ENCODE measurements around the gene ALDOB.
A peak's percentile ranks its signal among the peaks of the same experiment; 100 is the strongest.

Gene ALDOB

DNA sequence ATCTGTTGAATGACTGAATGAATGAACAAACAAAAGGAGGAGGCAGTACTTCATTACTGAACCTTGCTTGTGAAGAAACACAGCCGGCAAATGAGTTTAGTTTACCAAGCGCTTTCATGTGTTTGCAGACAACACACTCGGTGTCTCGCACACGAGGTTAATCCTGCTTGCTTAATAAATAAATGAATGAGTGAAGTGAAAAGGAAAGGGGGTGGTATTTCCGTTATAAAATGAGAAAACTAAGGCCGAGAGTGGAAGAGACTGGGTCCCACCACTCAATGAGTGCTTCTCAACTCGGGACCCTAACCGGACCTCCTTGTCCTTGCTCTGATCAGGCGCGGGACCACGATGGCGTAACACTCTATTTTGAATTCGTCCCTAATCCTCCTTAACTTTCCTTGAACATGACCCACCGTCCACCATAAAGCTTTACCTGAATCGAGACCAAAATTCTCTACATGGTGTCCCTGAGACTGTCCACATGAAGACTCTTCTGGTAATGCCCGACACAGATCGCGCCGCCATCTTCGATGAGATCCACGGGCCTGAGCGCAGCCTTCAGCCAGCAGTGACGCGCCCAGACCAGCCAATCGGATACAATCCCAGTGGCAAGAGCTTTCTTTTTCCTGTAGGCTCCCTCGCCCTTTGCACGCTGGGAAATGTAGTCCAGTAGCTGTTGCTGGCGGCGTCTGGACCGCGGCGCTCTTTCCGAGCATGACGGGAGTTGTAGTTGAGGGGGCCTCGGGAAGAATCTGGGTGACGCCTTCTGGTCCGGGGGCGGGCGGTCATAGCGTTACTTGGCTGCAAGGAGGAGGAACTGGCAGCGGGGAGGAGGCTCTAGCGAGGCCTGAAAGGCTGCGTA is 37.3 kb downstream of the ALDOB start, which contains the start of the genes MRPL50 and ZNF189:
Gene MRPL50, minus strand, starts transcription at position 551 of the 862 bp plus-strand sequence. Its CDS starts 26 bp downstream, at position 525.
Gene ZNF189, plus strand, starts transcription at position 784 of the 862 bp plus-strand sequence. CDS start 306 bp downstream, outside the sequence.
- Histone ChIP-seq H3K27me3 (no peaks in the 10 kb centered on the region), H3K4me1 (no peaks in the 10 kb centered on the region), H3K4me3 (ENCODE audit: low read depth, low read length) (peak within 1 kb of the TSS; percentile 96), H3K36me3 (peaks cover 41% of the 10 kb centered on the region), H3K9me3 (no peaks in the 10 kb centered on the region)
- TF ChIP-seq, protein P1, sequence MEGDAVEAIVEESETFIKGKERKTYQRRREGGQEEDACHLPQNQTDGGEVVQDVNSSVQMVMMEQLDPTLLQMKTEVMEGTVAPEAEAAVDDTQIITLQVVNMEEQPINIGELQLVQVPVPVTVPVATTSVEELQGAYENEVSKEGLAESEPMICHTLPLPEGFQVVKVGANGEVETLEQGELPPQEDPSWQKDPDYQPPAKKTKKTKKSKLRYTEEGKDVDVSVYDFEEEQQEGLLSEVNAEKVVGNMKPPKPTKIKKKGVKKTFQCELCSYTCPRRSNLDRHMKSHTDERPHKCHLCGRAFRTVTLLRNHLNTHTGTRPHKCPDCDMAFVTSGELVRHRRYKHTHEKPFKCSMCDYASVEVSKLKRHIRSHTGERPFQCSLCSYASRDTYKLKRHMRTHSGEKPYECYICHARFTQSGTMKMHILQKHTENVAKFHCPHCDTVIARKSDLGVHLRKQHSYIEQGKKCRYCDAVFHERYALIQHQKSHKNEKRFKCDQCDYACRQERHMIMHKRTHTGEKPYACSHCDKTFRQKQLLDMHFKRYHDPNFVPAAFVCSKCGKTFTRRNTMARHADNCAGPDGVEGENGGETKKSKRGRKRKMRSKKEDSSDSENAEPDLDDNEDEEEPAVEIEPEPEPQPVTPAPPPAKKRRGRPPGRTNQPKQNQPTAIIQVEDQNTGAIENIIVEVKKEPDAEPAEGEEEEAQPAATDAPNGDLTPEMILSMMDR (IDR thresholded peaks at IDR 0.05; ENCODE audit: low read depth, low read length): no peak
- DNase-seq: peak; percentile 97

- Histone ChIP-seq H3K27me3 (no peaks in the 10 kb centered on the region), H3K4me3 (ENCODE audit: low read depth, low read length) (peak overlapping the region; percentile 96), H3K4me1 (no peaks in the 10 kb centered on the region), H3K9me3 (no peaks in the 10 kb centered on the region), H3K36me3 (peaks cover 35% of the 10 kb centered on the region)
- no peak for DNase-seq
- TF ChIP-seq, protein P1 (IDR thresholded peaks at IDR 0.05; ENCODE audit: low read depth, low read length): no peak
Observed at GRCh38 chr9:101397746-101398067, 37.9 kb downstream of the ALDOB start.

- DNase-seq: no peak
- H3K4me1 ChIP-seq: no peaks in the 10 kb centered on the region
- no peaks in the 10 kb centered on the region for H3K9me3 ChIP-seq
- H3K4me3 ChIP-seq (ENCODE audit: low read depth, low read length): no peak overlapping the region
- TF ChIP-seq, protein P1 (IDR thresholded peaks at IDR 0.05; ENCODE audit: low read depth, low read length): no peak
- peaks cover 27% of the 10 kb centered on the region for H3K36me3 ChIP-seq
- H3K27me3 ChIP-seq: no peaks in the 10 kb centered on the region
Observed at GRCh38 chr9:101394687-101395086, 40.9 kb downstream of the ALDOB start.

DNA sequence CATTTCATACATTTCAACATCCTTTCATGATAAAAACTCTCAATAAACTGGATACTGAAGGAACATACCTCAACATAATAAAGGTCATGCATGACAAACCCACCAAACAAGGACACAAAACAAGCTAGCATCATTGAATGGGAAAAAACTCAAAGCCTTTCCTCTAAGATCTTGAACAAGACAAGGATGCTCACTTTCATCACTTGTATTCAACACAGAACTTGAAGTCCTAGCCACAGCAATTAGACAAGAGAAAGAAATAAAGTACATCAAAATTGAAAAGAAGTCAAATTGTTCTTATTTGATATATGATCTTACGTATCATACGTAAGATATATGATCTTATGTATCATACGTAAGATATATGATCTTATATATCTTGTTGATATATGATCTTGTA is 42.4 kb downstream of the ALDOB start:
- Histone ChIP-seq H3K9me3 (no peaks in the 10 kb centered on the region), H3K4me1 (no peaks in the 10 kb centered on the region), H3K27me3 (no peaks in the 10 kb centered on the region), H3K4me3 (ENCODE audit: low read depth, low read length) (no peak overlapping the region), H3K36me3 (peaks cover 33% of the 10 kb centered on the region)
- DNase-seq: no peak
- TF ChIP-seq, protein P1 (IDR thresholded peaks at IDR 0.05; ENCODE audit: low read depth, low read length): no peak

DNA sequence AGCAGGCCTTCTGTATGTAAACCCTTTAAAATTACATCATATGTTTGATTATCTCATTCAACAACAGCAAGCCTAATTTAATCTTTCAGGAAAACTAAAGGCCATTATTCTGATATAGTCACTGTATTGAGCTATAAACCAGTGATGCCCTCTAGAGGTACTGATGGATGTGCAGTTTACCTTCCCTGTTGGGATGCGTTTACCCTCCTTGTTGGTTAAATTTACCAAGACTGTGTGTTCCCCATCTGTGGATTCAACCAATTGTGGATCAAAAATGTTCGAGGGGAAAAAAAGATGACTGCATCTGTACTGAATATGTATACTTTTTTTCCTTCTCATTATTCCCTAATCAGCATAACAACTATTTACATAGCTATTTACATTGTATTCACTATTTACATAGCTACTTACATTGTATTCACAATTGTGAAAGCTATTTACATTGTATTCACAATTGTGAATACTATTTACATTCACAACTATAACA is 47.0 kb downstream of the ALDOB start:
- Histone ChIP-seq H3K36me3 (peaks cover 28% of the 10 kb centered on the region), H3K9me3 (no peaks in the 10 kb centered on the region; the same call in 1 of the 2 replicates), H3K27me3 (no peaks in the 10 kb centered on the region), H3K4me1 (peaks cover 2% of the 10 kb centered on the region; the same call in 1 of the 2 replicates), H3K4me3 (ENCODE audit: low read depth, low read length) (no peak overlapping the region)
- TF ChIP-seq, protein P1 (IDR thresholded peaks at IDR 0.05; ENCODE audit: low read depth, low read length): peak; percentile 63
- no peak for DNase-seq
